NCI-H2107 treated with DMSO at 0.1 percent for 48 hours (cell line): ENCODE results near the gene PSKH1.
"Not testable (repeated sequence)": the region's sequence is repeated elsewhere in the genome, so short reads cannot be mapped to it uniquely, and the experiment has no call there.

Source experiments
- DNase-seq: peaks from one replicate; lab custom pipeline; 2025; ENCODE audit not compliant: unreplicated experiment; lab: John Stamatoyannopoulos, UW

Gene PSKH1

DNA sequence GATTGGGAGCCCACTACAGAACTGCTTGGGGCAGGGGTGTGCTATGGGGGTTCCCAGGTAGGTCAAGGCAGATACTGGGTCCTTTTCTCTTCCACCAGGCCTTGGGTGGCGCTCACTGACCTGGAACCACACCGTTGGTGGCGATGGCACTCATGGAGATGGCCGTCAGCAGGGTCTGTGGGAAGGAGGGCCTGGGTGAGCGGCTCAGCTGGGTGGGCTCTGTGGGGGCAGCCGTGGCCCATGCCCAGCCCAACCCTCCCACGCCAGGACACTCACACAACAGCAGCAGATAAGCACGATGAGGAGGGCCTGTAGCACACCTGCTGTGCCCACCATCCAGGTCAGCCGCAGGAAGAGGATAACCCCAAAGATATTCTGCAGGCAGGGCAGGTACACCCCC lies 64.6 kb downstream of the PSKH1 start:
- no peak for DNase-seq

DNA sequence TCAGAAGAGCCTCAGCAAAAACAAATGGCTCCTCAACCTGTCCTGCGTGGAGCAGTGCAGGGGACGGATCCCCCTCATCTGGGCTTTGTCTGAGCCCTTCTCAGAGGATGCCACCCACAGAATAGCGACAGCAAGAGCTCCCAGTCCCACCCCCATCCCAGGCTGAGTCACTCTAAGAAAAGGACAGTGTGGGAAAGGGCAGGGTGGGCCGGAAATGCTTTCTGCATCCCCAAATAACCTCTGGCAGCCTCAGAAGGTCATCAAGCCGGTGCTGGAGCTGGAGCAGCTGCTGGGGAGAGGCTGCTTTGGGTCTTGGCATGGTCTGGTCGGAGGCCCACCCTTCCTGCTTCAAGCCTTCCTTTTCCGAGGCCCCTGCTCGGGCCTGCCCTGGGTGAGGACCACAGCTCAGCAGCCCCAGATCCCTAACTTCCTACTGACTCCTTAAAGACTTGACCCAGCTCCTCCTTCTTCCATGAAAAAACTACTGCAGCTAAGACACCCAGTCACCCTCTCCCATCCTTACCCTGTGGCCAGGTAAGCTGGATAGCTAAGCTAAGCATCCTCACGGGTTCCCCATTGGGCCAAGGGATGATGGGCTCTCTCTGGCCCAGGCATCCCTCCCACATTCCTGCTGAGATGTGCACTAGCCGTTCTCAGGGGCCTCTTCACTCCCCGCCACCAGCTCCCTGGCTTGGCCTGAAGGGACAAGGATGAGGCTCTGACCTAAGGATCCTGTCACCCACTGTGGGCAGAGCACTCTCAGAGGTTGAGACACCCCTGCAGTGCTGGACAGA lies 66.7 kb downstream of the PSKH1 start:
- no peak for DNase-seq

DNA sequence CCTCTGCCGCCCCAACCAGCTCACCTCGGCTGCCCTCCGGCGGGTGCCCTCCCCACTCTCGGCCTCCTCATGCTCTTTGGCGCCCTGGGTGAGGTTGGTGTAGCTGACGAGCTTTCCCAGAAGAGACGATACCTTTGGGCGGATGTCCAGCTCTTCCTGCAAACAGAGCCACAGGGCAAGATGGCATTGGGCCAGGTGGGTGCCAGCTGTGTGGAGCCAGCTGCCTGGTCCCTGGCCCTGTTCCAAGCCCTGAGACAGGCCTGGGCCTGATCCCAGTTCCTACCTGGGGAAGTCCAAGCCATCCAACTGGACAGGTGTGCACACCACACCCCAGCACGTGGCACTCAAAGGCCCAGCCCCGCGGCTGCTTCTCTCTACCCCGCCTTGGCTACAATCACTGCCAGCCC lies 68.5 kb downstream of the PSKH1 start:
- DNase-seq: peak; percentile 86

DNA sequence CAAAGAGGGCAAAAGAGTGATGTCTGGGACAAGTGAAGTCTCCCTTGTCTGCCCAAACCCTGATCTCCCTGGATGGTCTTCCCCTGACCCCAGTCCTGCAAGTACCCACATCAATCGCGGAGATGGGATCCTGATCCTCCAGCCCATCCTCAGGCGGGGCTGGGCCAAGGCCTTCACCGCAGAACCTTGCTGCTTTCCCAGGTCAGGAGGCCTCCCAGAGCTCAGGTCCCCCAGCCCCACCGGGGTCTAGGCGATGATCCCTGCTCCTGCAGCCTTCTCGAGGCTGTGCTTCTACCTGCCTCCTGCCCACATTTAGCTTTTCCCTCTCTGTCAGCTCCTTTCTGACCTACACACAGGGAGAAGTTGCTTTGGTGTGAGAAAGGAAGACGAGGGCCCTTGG lies 69.1 kb downstream of the PSKH1 start:
- DNase-seq: no peak

DNA sequence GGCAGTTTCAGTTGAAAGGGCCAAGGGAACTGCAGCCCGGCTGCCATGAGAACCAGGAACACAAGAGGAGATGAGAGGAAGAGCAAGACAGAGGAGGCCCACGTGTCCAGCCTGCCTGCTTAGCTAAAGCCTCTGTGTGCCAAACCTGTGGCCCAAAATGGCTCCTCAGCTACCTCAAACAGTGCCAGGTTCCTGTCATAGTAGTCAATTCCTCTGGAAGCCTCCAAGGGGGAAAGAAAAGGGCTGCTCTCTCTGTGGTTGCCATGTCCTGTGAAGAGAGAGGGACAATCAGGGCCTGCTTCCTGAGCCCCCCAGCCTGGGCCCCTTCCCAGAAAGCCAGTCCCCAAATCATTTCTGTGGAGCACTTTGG lies 70.2 kb downstream of the PSKH1 start:
- no peak for DNase-seq

DNA sequence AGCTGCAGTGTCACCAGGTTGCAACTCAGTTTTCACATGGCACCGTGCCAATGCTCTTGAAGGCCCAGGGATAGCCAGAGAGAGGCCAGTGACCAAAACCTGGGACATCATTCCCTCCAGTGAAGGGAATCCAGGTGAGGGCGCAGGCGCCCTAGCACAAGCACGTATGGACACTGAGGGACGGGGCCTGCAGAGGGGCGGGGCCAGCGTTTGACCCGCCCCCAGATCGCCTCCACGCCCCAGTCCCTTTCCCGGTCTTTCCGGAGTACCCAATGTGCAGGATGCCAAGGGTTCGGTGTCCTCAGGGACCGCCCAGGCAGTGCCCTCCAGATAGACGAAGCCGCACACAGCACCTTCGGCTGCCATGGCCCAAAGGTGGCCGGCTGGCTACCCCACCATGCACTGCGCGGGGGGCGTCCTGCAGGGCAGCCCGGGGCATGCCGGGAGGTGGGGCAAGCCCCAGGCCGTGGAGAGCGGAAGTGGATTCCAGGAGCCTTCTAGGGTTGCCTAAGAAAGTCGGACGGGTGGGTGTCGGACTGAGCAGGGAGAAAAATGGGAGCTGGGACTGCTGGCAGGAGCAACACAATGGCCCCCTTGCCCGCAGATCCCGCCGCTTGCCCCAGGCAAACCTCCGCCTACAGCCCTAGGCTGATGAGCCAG lies 70.7 kb downstream of the PSKH1 start:
- DNase-seq: no peak

DNA sequence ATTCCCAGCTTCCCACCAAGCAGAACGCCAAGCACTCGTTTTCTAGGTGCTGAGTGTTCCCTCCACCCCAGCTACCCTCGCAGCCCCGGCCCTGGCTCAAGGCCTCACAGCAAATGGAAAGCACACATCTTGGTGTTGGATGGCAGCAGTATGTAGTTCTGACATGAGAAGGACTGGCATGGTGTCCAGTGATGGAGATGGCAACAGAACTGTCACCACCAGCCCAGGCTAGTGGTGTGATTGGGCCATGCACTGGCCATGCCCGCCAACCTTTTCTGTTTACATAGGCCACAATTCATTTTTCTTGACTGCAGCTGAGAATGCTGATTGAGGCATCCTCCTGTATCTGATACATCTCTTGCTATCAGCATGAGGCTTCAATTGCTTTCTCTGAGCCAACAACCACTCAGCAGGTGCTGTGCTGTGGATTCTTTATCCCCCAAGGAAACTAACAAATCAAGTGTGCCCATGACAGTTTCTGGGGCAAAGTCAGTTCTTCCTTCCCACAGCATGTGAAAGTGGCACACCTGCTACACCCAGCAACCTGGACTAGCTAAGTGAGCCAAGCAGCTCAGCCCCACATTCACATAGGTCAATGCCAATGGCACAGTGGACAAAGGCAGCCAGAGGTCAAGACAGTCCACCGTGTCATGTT lies 71.5 kb downstream of the PSKH1 start:
- DNase-seq: no peak

DNA sequence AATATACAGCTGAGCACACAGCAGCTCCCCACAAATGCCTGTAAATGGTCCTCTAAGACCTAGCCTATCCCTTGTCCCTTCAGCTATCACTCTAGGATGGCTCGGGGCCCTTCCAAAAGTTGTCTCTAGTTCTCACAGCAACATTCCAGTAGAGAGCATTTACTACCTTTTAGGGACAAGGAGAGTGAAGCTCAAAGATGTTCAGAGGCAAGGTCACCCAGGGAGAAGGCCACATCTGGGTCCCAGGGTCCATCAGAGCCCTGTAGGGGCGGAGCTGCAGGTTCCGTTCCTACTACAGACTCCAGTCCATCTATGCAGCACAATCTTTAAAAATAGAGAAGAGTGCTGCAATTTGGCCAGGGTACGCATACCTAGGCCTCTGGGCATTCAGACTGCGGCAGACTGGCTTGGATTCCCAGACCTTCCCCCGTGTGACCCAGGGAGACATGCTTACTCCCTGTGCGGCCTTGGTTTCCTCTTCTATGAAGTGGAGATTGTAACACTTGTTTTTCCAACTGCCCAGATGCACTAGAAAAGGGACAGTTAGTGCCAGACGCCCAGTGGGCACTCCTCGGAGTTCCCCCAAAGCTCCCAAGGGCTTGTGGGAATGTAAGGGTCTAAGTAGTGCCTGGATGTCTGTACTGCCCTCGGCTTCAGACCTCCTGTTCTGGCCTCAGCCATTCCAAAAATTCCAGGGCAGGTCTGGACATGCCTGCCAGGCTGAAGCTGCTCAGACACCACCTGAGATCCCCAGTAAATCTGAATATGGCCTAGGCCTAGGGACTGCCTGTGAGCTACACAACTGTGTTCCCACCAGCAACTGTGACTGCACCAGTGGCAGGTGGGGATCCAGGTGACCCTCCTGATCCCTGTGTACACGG lies 72.9 kb downstream of the PSKH1 start:
- DNase-seq: no peak

DNA sequence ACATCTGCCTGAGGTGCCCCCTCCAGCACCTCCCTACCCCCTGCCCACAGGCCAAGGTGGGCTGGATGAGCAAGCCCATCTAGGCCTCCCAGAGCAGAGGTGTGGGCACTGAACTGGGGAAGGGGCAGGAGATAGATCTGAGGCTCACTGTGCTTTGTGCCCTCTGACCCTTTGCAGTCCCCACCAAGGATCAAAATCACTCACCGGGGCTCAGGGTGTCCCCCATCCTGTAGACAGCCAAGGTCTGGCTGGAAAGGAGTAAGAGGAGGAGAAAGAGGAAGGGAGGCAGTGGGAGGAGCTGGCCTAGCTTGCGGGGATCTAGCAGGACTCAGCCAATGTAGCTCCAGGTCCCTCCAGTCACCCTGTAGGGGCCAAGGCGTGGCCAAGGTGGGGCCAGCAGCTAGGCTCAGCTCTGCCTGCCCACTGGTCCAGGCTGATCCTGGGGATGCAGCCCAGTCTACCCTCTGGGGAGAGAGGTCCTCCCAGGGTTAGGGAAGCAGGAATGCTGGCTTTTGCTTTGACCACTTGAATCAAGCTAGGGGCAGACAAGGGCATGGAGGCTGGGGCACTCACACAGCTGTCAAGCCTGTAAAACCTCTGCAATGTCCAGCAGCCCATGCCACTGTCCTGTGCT lies 73.6 kb downstream of the PSKH1 start:
- DNase-seq: no peak

DNA sequence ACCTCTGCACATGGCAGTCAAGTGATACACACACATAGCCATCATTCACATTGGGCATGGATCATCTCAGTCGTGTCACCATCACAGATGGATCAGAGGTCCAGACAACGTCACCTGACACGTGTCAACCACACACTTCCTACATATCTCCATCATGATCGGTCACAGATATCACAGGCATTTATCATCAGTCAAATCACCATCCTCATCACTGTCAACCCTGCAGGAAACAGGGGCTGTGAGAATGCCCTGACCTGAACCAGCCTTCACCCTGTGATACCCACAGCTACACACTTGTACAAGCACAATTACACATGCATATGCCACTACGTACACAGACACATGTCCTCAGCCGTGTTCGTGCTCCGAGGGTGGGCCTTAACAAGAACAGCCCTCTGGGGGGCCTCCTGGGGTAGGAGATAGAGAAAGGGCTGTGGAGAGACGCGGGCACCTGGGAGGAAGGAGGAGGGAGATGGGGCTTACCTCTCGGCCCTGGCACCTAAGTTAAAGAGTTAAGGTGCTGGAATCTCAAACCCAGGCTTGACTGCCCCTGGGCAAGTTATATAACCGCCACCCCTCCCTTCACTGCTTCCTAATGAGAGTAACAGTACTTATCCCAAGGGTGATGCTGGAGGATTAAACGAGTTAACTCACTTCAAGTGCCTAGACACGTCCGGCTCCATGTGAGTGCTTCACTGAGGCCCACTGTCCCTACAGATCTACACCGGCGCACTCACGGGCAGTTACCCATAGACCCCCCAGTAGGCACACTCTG lies 74.3 kb downstream of the PSKH1 start:
- no peak for DNase-seq

DNA sequence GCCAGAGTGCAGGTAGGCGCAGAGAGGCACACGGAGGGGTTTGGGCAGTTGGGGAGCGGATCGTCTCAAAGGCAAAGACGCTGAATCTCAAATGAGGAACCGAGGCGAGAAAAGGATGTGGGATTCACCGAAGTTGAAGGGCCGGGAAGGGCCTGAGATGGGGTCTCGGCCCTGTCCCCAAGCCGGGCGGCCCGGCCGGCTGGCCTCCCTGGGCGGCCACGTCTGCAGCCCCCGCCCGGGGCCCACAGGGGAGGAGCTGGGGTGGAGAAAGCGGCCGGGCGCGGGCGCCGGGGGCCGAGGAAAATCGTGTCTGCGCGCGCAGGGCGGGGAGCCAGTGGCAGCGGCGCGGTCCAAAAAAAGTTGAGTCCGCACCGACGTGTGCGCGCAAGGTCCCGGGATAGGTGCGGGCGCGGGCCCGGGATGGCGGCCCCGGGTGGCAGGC lies 74.9 kb downstream of the PSKH1 start:
- no peak for DNase-seq

DNA sequence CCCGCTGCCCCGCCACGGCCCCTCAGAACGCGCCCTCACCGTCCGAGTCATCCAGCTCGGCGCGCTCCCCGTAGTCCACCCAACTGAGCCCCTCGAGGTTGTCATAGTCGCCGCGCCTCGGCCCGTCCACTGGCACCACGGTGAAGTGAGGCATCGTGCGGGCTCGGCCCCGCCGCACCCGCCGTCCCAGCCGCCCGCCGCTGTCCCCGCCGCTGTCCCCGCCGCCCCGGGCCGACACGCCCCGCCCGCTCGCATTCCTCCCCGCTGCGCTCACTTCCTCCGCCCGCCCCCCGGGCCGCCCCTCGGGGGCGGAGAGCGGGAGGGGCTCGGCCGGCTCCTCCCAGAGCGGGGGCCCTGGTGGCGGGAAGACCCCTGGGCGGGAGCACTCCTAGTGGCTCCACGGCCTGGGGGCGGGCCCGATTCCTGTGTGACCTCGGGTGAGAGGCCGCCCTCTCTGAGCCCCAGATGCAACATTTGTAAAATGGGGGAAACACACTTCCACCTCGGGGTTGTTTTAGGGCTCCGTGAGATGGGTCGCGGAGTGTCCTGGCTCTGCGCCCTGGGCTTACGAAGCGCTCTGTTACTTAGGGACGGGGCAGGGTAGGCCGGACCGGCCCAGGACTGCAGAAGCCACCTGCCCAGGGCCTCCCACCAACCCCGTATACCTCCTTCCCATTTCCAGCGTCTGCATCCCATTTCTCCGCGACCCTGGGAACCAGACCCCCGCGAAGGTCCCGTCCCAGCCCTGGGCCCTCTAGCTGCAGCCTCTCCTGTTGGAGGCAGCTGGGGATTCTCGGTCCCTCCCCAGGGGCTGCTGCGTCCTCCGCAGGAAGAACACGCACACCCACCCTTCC lies 75.6 kb downstream of the PSKH1 start, which contains the start of gene SLC12A4:
SLC12A4 (minus strand) TSS at position 238 of the 854 bp plus-strand sequence; CDS start at position 154, 84 bp downstream.
- DNase-seq: no peak

DNA sequence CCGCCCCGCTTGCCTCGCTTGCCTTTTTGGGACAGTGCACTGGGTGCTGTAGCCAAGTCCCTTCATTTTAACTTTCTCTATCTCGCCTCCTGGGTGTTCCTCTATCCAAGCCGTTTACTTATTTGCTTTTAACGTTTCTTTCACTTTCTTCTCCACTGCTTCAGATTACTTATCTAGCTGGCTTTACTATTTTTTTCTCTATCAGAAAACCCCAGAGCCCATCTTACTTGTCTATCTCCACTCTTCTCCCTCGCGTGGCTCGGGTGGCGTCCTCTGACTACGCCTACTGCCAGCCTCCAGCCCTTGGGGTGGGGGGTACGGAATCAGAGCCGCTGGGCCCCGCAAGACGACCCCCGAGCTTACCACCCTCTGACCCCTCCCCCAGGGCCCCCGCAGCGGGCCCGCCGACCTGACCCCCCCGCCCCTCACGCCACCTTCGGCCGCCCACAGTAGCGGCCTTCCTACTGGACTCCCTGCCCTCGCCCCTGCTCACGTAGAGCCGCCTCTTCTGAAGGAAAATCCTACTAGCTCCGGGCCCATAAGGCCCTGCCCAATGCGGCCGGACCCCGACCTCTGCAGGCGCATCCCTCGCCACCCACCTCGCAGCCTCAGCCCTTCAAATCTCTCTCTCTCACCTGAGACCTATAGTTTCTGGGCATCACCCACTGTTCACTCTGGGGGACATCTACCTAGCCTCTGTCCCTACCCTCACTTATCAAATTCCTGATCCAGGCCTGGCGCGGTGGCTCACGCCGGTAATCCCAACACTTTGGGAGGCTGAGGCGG lies 76.4 kb downstream of the PSKH1 start:
- no peak for DNase-seq

DNA sequence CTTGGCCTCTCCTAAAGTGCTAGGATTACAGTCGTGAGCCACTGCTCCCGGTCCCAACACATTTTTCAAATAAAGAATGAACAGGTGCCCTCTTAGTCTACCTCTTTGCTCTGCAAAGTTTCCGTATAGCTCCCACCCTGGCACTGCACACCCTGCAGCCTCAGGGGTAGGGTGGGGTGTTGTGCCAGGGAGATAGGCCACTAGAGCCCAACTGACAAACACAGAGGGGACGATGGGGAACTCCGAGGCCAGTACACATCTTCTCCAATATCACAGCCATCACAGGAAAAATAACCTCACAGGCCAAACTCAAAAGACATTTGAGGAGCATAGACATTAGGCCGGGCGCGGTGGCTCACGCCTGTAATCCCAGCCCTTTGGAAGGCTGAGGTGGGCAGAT lies 78.1 kb downstream of the PSKH1 start:
- DNase-seq: no peak

DNA sequence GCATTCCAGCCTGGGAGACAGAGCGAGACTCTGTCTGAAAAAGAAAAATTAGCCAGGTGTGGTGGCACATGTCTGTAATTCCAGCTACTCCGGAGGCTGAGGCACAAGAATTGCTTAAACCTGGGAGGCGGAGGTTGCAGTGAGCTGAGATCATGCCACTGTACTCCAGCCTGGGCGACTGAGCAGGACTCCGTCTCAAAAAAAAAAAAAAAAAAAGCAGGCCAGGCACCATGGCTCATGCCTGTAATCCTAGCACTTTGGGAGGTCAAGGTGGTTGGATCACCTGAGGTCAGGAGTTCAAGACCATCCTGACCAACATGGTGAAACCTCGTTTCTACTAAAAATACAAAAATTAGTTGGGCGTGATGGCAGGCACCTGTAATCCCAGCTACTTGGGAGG lies 79.2 kb downstream of the PSKH1 start:
- DNase-seq: not testable (repeated sequence)

DNA sequence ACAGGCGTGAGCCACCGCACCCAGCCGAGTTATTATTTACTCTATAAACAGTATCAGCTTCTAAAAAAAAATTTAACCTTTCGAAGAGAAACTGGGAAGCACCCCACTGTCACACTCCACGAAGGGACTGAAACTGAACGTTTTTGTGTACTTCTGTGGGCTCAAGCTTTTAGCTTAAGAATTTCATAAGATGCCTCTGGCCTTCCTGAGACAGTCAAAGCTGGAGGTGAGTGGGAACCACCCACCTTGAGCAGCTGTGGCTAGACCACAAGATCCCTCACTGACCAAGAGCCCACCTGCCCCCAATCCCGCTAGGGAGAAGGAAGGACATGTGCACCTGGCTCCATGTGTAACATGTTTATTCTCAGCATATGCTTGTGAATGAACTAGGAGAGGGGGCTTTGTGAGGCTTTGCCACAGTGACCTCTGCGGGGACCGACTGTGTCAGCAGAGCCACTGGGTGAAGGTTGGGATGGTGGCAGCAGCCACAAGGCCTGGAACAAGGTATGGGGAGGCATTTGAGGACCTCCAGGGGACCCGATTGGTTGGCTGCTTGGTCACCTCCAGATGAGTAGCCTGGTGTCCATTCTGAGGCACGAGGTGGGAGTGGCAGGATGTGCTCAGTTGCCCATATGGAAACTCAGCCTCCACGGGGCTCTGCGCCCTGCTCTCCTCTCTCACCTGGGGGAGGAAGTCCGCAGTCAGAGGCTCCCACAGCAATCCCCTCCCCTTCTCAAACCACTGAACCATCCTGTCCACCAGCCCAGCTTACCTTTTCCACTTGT lies 82.5 kb downstream of the PSKH1 start:
- no peak for DNase-seq

DNA sequence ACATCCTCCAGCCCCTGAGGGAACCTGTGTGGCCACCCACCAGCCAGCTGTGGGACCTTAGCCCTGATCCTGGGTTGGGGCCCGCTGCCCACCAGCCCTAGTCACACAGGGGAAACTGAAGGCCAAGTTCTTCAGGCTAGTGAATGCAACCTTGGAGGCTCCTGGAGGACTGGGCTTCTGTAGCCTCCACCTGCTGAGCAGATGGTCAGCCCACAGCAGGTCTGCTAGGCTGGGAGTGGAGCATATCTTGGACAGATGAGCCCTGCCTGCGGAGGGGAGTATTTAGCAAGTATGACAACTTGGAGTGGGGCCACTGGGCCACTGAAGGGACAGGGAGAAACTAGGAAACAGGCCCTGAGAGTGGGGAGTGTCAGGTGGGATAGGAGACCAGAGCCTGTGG lies 83.2 kb downstream of the PSKH1 start:
- DNase-seq: no peak
